Measurements from ENCODE around the gene RUNX3.

RUNX3 gene

DNA sequence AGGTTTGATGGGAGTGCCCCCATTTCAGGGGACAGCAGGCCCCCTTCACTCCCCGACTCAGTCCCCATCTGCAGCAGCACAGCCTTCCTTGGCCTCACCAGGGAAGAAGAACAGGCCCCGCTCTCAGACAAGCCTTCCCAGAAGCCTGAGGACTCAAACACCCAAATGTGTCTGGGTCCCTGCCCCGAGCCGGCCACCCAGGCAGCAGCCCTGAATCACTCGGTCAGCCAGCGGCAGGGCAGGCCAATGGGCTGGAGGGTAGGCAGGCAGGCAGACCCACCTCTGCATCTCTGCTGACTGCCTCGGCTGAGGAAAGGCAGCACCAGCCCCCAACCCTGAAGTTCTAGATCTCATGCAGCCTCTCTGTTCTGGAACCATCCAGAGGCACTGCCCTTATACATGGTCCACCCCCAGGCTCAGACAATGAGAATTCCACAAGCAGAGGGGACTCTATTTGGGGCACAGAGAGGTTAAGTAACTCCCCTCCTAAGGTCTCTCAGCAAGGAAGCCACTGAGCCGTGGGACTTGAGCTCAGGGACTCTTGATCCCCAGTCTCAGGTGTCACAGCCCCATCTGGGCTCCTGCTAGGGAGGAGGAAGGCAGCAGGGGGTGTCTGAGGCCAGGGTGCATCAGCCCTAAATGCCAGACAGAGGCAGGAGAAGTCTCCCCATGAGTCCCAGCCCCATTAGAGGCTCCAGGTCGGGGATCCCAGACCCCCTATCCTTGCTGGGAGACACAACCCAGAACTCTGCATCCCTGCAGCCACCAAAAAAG is 33.2 kb upstream of the RUNX3 start:
- no peak for DNase-seq (ENCODE audit: low read depth in 2 of 2)

DNA sequence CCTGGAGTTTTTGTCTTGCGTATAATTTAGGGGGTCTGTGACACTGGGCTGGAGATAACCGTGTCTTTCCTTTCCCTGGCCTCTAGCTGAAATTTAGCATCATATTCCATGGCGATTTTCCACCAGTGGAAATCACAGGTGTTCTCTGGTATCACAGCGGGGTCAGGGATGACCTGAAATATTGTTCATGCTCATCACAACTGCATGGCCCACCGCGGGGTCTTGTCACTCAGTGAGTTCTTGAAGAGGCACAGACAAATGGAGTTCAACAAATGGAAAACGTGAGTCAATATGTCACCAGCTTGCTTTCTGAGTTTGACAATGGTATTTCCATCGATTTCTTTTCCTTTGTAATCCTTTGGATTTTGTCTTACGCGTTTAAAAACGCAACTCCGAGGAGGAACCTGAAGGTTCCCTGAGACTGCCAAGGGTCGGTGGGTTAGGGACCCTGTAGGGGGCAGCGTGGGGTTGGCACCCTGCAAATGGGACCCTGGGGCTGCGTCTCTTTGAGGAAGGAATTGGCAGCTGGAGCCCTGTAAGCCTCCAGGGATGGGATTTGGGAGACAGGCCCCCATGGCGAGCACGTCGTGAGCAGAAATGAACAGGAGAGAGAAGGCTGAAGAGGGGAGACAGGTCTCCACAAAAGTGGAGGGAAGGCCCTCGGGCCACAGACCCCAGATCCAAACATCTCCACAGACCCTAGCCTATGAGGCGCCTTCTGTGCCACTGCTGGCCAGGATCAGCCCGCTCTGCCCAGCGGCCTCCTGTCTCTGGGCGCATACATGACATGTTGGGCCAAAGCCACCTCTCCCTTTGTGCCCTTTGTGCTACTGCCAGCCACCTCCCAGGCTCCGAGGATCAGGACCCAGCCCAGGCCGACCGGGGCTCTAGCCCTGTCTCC is 32.1 kb upstream of the RUNX3 start:
- no peak for DNase-seq (ENCODE audit: low read depth in 2 of 2)

DNA sequence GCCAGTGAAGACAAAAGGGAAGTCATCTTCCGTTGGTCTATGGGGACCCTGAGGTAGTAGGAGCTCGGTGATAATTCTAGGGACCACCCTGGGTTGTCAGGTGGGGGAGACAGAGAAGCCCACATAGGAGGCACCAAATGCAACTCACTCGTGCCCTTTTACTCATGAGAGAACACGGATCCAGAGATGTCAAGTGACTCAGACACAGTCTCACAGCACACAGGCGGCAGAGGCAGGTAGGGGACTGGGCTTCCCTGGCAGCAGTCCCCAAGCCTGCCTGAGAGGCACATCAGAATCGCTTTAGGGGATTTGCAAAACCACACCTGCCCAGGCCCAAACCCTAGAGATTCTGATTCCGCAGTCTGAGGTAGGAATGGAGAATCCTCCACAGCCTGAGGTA is 31.3 kb upstream of the RUNX3 start:
- no peak for DNase-seq (ENCODE audit: low read depth in 2 of 2)

DNA sequence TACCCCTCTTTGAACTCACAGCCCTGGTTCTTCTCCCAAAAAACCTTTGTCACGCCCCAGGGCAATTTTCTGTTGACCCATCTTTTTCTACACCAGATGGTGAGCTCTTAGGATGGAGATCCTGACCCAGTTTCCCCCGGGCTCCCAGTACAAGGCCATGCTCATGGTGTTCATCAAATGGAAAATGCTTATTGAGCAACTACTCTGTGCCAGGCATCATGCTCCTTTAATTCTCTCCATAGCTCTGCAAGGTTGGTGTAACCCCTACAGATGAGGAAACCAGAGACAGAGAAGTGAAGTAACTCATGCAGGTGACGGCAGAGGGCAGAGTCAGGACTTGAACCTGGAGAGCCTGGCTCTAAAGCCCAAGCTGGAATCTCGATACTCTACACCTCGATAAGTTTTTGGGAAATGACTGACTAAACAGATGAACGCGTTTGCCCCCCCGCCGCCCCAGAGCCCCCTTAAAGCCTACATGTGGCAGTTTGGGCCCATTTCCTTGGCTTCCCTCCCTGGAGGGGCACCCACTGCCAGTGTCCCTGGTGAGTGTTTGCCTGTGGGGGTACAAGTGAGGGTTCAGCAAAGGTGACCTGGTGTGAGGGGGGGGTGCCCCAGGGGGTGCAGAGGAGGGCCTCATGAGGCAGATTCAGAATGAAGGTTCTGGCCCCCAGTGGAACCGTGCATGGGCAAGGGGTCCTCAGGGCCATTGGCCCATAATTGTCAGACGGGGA is 30.2 kb upstream of the RUNX3 start:
- DNase-seq (ENCODE audit: low read depth in 2 of 2): no peak

DNA sequence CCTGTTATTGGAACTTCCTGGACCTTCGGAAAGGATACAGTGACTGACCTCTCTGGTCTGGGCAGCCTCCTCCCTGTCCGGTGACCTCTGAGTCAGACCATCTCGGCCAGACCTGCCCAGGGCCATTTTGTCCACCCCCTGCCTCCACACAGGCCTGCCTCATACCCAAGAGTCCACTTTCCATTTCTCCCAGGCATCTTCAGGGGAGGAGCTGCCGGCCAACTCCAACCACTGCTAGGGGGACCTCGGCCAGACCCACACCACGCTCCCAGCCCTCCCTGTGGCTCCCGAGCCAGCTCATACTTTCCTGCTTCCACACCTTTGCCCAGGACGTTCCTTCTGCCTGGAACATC is 29.5 kb upstream of the RUNX3 start:
- no peak for DNase-seq (ENCODE audit: low read depth in 2 of 2)

DNA sequence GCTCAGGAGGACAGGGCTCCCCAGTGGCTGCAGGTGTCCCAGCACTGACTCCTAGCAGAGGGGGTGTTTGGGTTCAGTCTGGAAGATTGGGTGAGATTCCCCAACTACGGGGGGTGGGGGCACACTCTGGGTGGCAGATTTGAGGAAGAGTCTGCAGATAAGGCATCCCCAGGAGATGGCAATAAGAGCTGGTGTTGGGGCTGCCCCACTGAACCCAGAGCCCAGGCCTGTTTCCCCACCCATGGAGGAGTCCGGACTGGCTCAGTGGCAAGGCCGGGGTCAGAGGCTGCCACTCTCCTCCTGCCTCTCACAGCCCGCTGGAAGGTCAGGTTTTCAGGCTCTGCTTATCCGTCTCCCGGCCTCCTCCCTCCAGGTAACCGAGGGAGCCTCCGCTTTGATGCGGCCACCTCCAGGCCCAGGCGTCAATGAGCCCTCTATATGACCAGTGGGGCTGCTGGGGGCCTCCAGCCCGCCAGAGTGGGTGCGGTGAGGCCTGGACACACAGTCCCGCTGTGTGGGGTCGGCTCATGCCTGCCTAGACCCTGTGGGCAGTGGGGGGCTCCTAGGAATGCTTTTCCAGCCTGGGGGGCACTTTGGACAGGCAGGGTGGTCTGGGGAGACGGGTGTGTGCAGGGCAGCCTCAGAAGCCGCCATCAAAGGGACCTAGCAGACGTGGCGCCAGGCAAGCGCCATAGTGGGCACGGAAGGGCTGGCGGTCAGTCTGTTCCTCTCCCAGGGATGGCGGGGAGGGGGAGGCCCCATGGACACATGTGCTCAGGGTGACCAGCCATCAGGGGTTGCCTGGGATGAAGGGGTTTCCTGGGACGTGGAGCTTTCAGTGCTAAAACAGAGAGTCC is 28.9 kb upstream of the RUNX3 start:
- DNase-seq (ENCODE audit: low read depth in 2 of 2): no peak

DNA sequence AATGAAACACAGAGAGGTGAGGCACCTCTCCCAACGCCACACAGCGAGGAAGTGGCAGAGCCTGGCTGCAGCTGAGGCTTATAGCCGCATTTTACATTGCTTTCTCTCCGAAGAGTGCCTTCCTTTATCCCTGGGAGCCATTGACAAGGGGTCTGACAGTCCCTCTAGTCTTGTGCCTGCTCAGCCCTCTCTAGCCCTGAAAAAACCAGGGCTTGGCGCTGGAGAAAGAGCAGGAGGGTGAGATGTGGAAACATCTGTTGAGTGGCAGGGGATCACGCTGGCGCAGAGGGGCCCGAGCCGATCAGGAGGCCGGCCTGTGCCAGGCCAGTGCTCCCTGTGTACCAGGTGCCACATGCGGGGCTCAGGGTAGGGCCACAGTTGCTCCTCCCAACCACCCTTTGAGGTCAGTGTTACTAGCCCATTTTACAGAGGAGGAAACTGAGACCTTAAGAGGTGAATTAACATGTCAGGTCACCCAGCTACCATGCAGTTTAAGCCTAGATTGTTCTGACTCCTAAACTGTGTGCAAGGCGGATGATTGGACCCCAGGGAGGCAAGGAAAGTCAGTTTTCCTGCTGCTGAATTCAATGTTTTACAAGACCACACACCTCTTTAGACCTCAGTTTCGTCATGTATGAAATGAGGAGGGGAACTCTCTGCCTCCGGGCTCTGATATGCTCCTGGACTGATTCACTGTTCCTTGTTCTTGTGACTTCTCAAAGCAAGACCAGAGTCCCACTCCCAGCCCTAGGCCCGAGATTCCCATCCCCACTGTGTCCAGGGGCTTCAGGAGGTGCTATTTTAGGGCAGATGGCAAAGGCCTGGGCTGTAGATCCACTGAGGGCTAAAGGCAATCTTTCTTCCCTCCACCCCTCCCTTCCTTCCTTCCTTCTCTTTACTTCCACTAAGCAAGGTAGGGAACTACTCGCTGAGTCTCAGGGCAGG is 28.0 kb upstream of the RUNX3 start:
- DNase-seq (ENCODE audit: low read depth in 2 of 2): no peak

DNA sequence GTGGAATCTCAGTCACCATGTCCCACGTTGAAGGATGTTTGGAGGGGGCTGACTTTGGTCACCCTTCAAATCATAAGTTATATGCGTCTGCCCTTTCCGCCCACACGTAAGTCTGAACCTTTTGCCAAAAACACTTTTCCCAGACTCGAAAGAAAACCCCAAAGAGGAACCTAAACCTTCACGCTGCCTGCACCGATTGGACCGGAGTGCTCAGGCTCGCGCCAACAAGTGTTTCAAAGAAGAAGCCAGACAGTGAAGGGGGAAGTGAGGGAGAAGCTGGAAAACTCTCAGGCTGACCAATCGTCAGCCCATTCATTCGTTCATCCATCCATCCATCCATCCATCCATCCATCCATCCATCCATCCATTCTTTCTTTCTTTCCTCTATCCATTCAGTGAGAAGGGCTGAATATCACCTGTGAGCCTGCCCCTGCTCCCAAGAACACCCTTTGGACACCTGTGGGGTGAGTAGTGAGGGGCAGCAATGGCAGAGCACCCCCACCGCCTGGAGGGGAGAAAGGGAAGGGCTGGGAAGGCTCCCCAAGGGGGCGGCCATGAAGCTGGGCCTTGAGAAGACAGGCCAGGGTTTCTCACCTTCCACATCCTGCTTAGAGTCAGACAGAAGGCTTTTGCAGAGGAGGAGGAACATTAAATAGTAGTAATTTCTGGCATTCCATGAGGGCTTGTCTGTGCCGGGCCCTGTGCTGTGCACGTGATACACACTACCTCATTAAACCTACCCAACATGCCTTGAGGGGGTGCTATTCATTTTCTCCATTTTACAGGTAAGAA is 27.1 kb upstream of the RUNX3 start:
- no peak for DNase-seq (ENCODE audit: low read depth in 2 of 2)

DNA sequence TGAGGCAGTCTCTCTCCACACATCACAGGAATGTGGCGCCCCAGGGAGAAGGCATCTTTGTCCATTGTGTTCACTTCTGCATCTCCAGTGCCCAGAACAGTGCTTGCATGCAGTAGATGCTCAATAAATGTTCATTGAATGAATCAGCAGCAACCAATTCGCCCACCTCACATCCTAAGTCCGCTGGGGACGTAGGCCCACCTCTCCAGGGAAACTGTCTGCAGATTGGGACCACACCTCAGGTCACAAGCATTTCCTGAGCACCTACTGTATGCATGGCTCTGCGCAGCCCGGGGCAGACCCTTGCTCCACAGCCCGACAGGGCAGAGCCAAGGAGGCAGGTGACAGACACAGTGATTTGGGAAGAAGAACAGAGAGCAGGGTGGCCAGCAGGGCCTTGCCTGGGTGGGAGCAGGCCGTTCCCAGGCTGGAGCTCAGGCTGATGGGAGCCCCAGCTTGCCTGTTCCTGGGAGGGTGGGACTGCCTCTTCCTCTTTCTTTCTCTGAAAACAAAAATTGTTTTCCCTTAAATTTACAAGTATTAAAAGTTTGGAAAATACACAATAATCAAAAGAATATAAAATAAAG is 25.8 kb upstream of the RUNX3 start:
- DNase-seq (ENCODE audit: low read depth in 2 of 2): no peak

DNA sequence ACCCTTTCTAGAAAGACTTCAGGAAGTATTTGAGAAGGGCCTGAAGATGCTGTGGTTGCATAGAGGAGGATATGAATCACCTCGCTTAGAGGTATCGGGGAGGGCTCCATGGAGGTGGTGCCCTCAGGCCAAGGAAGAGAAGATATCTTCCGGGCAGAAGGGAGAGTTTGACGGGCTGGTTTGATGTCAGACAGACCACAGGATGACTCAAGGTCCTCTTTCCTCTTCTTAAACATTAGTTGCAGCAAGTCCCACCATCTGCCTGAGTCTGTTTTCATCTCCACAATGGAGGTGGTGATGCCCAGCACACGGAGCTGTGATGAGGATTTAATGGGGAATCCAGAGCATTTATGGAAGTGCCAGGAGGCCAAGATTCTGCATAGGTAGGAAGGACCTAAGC is 25.1 kb upstream of the RUNX3 start:
- DNase-seq (ENCODE audit: low read depth in 2 of 2): peak; percentile 51 to 57

DNA sequence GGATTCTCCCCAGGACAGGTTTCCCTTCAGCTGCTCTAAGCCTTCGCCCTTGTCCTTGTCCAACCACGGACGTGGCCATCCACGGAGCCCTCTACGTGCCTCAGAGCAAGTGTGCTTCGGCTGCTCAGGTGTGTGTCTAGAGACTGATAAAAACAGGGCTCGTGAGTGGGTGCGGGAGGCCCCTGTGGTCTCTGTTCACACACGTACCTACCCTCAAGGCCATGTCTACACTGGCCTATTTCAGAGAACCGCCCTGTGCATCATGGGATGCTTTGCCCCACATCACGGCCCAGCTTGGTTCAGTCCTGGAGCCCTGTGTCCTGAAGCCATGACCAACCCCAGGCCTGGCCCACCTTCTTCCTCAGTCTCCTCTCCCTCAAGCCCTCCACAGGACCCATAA is 24.6 kb upstream of the RUNX3 start:
- DNase-seq (ENCODE audit: low read depth in 2 of 2): no peak

DNA sequence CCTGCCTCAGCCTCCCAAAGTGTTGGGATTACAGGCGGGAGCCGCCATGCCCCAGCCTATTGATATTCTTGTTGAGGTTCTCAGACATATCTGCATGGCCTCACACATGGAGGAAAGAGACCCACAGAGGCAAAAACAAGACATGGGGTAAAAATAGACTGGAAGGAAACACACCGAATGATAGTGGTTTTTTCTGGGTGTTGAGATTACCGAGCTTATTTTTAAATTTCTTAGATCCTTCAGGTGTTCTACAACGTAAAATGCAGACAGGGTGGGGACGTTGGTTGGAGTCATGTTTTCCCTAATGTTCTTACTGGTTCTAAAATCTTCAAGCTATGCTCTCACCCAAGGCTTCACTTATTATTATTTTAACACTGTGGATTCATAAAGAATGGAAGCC is 23.9 kb upstream of the RUNX3 start:
- no peak for DNase-seq (ENCODE audit: low read depth in 2 of 2)

DNA sequence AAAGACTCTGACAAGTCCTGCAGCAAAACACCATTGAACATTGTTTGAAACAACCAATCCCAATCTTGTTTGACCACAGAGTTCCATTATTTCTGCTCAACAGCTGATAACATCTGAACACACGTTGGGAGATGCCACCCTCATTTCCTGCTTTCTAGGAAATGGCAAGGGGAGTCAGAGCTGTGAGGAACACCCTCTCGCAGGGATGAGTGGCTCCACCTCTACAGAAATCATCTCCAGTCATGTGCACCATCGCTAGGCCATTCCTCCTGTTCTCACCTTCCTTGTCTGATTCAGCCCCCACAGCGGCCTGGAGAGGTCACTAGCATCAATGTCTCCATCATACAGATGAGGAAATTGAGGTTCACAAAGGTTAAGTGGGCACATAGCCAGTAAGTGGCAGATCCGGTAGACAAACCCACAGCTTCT is 22.4 kb upstream of the RUNX3 start:
- no peak for DNase-seq (ENCODE audit: low read depth in 2 of 2)

DNA sequence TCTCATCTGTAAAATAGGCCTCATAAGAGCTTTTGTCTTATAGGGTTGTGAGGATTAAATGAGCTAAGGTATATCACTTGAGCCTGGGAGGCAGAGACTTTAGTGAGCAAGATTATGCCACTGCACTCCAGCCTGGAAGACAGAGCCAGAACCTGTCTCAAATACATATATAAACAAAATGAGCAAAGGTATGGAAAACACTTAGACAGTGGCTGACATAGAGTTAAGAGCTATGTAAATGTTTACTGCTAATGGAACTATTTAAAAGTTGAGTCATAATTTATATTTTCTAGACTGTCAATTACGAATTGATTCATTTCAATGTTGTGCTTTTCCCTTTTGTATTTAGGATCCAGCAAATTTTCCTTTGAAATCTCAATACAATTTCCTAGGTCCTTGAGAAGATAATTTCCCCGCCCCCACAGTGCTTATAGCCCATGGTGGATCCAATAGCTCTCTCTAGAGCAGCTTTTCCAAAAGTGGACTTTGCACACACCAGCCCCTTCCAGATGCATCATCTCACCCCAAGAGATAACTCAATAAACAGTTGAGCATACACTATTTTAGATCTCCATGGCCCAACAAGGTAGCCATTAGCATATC is 21.8 kb upstream of the RUNX3 start:
- no peak for DNase-seq (ENCODE audit: low read depth in 2 of 2)

DNA sequence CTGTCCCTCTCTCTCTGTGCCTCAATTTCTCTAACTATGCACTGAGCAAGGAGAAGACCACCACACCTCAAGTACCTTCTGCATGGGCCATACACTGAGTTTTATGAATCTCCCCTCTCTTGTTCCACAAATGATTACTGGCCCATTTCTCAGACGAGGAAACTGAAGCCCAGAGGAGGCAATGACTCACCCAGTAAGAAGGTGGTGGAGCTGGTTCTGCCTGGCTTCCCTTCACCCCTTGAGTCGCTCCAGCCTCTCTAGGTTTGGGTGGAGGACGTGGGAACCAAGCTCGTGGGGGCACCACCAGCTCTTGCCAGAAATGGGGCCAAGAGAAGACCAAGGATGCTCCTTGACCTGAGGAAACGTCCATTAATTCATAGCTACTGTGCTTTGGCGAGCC is 21.3 kb upstream of the RUNX3 start:
- DNase-seq (ENCODE audit: low read depth in 2 of 2): no peak

DNA sequence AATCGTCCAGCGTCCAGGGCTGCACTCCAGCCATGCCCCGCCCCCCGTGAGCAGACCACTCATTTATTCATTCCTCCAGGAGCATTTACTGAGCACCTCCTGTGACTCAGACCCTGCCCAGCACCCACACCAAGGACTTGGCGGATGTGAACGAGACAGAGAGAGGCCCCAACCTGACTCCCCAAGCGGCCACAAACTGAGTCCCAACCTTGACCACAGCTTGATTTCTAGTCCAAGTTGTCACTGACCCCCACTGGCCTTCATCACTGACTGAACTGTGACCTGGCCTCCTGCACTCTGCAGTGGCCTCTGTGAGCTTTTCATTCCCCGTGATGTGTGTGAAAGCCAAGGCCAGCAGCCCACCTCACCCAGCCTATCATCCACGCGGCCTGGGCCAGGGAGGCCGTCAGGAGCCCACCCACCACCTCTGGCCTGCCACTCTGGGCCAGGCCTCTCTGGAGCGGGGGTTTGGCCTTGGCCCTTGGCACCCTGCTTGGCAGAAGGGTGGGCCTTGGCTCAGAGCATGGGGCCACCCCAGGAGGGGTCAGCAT is 19.3 kb upstream of the RUNX3 start:
- DNase-seq (ENCODE audit: low read depth in 2 of 2): no peak

DNA sequence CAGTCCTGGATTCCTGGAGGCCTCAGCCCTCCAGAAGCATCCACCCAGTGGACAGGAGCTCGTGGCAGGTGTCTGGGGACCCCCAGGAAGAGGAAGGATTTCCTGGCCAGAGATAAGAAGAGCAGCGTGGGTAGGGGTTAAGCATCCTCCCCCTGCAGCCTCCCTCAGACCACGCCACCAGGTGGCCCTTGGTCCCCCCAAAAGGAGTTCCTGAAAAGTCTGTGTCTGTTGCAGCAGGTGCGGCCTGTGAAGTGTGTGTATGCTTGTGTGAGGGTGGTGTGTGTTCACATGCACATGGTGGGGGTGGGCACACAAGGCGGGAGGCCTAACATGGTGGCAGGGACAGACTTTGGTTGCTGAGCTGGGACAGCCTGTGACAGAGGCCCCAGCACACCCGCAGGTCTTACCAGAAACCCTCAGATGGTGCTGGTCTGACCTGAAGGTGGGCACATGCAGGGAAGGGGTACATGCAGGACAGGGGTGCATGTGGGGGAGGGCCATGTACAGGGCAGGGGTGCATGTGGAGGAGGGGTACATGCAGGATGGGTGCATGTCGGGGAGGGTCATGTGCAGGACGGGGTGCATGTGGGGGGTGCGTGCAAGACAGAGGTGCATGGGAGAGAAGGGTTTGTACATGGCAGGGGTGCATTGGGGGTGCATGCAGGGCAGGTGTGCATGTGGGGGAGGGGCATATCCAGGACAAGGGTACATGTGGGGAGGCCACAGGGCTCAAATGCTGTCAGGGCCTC is 18.2 kb upstream of the RUNX3 start:
- DNase-seq (ENCODE audit: low read depth in 2 of 2): no peak
